Activated T-cell treated with anti-CD3 and anti-CD28 coated beads for 24 hours (primary cell): ENCODE results near the gene TENM3.

ENCODE experiments used
- DNase-seq: peaks from one replicate; pipeline ENCODE4 v3.0.0-alpha.2; 2020; ENCODE audit warnings: low read depth

The TENM3 gene

GRCh38 chr4:182291175-182291574 lies 48.0 kb downstream of the TENM3 start:
- DNase-seq, result no peak

- DNase-seq, result no peak
These were observed 48.5 kb downstream of the TENM3 start for GRCh38 chr4:182291597-182292270.

- DNase-seq, result no peak
These were observed 49.4 kb downstream of the TENM3 start for GRCh38 chr4:182292612-182293011.

- DNase-seq, result no peak
These were observed 50.6 kb downstream of the TENM3 start for GRCh38 chr4:182293691-182294255.

- no peak for DNase-seq
These were observed 51.2 kb downstream of the TENM3 start for GRCh38 chr4:182294451-182294850.

DNA sequence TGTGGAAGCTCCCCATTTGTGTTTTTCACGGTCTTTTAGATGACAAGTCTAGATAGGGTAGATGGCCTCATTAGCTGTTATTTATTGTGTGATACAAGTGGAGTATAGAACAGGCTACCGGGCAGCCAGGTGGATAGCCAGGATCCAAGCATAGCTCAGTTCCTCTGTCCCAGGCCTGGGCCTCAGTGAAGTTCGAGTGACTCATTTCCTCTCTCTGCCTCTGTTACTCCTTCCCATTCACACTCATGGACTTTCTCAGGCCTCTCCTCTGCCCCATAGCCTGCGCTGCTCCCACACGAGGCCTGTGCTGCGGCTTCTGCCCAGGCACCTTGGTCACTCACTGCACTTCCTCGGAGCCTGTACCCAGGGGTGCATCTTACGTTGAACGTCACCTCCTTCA lies 54.5 kb downstream of the TENM3 start:
- DNase-seq, result no peak

- no peak for DNase-seq
These were observed 58.5 kb downstream of the TENM3 start for GRCh38 chr4:182301736-182302135.

GRCh38 chr4:182303847-182304246 lies 60.6 kb downstream of the TENM3 start:
- no peak for DNase-seq

DNA sequence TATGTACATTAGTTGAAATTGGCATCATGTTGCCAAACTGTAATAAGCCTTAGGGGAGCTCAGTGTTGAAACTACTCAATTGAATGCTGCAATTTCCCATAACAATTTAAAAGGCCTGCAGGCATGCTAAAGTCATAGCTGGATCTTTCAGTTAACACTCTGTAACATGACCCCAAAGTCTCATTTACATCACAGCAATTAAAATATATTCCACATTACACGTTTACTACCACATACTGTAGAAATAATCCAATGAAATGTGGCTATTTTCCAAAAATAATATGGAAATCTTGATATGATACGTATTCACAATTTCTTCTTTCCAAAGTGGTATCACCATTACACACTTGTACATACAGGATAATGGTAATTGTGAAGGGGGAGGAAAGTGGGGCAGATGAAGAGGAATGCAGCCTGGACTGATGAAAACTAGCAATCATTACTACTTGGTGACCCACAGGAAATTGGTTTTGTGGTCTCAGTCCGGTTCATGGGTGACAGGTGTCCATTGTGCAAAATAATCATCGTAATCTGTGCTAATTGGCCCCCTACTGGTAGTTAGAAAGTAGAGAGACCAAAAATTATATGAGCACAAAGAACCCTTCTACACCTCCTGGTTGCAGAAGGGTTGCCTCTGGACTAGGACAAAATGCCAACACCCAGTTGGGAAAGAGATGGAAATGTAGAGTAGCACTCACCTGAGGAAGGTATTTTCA lies 63.7 kb downstream of the TENM3 start:
- DNase-seq, result no peak

DNA sequence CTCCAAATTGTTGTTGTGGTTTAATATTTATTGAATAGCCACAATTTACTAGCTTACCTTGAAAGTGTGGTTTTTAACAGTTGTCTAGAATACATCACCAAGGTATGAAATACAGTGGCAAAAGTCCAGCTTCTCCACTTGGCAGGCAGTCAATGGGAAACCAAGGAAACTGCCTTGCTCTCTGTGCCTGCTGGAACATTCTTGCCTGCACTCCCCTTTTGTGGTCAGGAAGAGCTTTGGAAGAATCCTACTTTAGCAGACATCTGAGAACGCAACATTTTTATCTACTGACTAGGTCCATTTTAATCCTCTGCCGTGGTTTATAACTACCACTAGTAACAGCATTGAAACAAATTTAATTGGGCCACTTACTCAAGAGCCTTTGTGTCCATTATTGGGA lies 64.5 kb downstream of the TENM3 start:
- no peak for DNase-seq

- DNase-seq, result no peak
These were observed 66.7 kb downstream of the TENM3 start for GRCh38 chr4:182309877-182310276.

GRCh38 chr4:182310316-182310715 lies 67.1 kb downstream of the TENM3 start:
- DNase-seq, result no peak

DNA sequence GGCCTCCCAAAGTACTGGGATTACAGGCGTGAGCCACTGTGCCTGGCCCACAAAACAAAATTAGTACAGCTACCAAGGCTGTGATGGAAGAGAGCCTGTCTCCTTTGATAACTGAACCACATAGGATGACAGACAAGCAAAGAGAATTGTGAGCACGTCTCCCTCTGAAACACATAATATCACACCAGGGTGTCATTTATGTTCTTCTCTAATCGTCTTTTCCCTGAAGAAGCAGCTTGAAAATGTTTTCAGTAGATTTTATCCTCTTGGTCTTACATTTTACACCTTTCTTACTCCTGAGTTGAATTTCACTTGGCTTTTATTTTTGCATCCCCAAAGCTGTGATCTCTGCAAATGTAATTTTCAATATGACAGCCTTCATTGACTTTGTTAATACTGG lies 67.8 kb downstream of the TENM3 start:
- no peak for DNase-seq

DNA sequence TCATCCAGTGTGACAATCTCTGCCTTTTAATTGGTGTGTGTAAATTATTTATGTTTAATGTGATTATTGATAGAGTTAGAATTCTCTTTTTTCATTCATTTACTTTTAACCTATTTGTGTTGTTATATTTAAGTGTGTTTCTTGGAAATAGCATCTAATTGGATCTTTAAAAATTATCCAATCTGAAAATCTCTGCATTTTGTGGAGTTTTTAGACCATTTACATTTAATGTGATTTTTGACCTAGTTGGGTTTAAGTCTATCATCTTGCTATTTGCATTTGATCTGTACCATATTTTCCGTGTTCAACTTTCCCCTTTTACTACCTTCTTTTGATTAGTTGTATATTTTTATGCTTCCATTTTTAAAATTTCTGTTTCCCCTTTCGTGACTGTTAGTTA lies 71.3 kb downstream of the TENM3 start:
- DNase-seq, result no peak

- no peak for DNase-seq
These were observed 75.1 kb downstream of the TENM3 start for GRCh38 chr4:182318256-182318655.

DNA sequence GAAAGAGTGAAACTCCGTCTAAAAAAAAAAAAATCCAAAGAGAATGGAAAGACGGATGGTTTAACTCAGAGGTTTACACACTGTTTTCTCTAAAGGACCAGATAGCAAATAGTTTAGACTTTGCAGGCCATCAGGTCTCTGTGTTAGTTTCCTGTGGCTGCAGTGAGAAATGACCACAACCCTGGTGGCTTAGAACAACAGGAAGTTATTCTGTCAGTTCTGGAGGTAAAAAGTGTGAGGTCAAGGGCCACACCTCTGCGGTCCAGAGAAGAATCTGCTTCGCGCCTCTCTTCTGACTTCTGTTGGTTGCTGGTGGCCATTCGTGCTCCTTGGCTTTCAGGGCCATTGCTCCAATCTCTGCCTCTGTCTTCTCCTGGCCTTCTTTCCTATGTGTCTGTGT lies 76.9 kb downstream of the TENM3 start:
- DNase-seq, result no peak

GRCh38 chr4:182320580-182320979 lies 77.4 kb downstream of the TENM3 start:
- DNase-seq, result no peak

GRCh38 chr4:182324282-182324681 lies 81.1 kb downstream of the TENM3 start:
- no peak for DNase-seq

DNA sequence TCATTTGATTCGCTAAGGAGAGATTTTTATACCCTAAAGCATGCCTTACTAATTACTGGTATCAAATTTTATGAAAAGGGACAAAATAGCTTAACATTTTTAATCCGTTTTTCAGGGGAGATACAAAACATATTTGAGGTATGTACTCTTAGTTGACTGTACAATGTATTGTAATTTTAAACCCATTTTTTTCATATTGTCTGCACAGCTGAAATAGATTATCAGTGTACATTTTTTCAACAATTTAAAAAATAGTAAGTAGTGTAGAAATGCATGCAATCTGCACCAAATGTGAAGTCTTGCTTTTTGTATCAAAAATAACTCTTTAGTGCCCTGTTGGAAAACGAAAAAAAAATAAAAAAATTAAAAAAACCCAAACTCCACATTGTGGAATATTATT lies 82.2 kb downstream of the TENM3 start:
- no peak for DNase-seq

- no peak for DNase-seq
These were observed 82.7 kb downstream of the TENM3 start for GRCh38 chr4:182325848-182326255.

DNA sequence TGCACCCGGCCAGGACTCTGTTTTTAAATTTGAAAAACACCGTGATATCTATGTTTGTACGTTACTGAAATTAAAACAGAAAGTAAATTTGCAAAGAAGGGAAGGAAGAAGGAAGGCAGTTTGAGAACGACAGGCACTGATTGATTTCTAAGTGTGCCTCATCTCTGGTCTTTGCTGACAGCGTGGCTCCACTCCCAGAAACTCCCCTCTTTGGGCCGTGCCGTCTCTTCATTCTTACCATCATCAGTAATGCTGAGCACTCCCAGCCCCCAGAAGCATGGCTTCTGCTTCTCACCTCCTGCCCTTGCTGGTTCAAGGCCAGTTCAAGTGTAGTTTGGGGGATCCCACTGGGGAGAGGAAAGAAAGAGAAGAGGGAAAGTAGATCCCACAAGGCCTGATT lies 85.3 kb downstream of the TENM3 start:
- DNase-seq, result no peak

- DNase-seq, result no peak
These were observed 94.2 kb downstream of the TENM3 start for GRCh38 chr4:182337366-182337765.

- no peak for DNase-seq
These were observed 94.9 kb downstream of the TENM3 start for GRCh38 chr4:182338063-182338462.

DNA sequence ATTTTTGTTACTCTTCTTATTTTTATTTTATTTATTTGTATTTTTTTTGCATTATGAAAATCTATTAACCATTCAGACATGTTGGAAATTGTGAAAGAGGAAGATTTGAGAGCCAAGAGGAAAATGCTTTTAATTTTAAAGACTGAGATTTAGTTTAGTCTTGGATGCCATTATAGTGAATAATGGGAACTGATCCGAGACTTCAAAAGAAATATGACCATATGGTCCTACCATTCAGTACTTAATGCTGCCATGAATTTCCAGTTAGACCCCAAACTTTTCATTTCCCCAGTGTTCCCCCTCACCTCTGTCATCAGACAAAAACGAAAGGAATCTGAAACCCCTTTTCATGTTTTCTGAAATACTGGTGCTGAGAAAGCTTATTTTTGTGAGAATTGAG lies 95.5 kb downstream of the TENM3 start:
- no peak for DNase-seq
